ENCODE data around the gene FDXACB1. TPM values are rescaled to one million over a fixed set of nuclear protein-coding genes. Genes with fewer than 3 reads are reported as not detected.

FDXACB1 gene
- total and polyA plus RNA-seq, 9 of the 15 experiments (the other 6 are each of a cell fraction or from before 2014, with no cell fraction given): 3.2 to 7.5 (median 5.3) TPM

DNA sequence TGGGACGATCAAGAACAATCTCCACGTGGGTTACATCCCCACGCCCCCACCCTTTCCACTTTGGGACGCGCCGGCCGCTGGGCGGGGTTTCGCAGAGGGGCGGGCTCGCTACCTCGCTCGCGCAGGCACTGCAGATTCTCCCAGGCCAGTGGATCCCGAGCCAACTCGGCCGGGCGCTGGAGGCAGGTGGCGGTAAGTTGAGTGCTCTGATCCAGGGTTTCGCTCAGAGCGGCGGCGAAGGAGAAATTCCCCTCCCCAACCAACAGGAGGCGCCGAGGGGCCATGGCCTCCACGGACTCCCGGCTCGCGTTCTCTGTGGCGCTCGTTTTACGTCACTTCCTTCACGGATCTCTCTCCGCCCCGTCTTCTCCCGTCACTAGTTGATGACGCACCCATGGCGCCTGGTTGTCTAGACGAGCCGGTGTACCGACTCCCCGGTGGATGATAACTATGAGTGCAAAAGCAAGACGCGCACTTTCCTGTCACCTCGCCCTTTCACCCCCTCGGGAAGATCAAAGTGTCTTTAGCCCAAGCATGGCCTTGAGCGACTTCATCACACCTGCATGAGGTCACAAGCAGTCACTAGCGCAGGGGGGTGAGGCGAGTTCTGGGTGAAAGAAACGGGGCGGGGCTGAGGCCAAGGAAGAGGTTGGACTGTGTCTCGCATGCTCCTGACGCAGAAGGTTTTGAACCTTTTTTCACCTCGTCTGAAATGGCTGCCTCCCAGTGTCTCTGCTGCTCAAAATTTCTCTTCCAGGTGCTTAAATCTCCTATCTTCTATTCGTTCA lies at the start of gene FDXACB1, which contains the start of gene CFAP68 (continued):
- TF ChIP-seq, protein P1, sequence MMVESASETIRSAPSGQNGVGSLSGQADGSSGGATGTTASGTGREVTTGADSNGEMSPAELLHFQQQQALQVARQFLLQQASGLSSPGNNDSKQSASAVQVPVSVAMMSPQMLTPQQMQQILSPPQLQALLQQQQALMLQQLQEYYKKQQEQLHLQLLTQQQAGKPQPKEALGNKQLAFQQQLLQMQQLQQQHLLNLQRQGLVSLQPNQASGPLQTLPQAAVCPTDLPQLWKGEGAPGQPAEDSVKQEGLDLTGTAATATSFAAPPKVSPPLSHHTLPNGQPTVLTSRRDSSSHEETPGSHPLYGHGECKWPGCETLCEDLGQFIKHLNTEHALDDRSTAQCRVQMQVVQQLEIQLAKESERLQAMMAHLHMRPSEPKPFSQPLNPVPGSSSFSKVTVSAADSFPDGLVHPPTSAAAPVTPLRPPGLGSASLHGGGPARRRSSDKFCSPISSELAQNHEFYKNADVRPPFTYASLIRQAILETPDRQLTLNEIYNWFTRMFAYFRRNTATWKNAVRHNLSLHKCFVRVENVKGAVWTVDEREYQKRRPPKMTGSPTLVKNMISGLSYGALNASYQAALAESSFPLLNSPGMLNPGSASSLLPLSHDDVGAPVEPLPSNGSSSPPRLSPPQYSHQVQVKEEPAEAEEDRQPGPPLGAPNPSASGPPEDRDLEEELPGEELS (CRISPR knock-in tag; IDR thresholded peaks at IDR 0.05; ENCODE audit: borderline replicate concordance): no peak
- TF ChIP-seq TAF15 (IDR thresholded peaks at IDR 0.05; ENCODE audit: low read depth, low read length): no peak
- peak; percentile 97 for TF ChIP-seq MTA3 (IDR thresholded peaks at IDR 0.05; ENCODE audit: borderline replicate concordance)
- peak; percentile 97 for TF ChIP-seq GABPA (tag; conservative IDR thresholded peaks at IDR 0.05; ENCODE audit: low read depth)
- TF ChIP-seq TBL1XR1 (IDR thresholded peaks at IDR 0.05; ENCODE audit: low read length in 2 of 2): peak; percentile 19 to 91
- peak in 1 of 2 experiments; percentile 39; a peak in 1 of 4 replicates for TF ChIP-seq SIX5 (IDR thresholded peaks at IDR 0.05; ENCODE audit: borderline replicate concordance in 1 of 2, insufficient read depth in 1 of 2, low read depth in 1 of 2, low read length in 2 of 2)
- peak; percentile 71 for TF ChIP-seq KLF1 (tag; IDR thresholded peaks at IDR 0.05)
- TF ChIP-seq, protein P2, sequence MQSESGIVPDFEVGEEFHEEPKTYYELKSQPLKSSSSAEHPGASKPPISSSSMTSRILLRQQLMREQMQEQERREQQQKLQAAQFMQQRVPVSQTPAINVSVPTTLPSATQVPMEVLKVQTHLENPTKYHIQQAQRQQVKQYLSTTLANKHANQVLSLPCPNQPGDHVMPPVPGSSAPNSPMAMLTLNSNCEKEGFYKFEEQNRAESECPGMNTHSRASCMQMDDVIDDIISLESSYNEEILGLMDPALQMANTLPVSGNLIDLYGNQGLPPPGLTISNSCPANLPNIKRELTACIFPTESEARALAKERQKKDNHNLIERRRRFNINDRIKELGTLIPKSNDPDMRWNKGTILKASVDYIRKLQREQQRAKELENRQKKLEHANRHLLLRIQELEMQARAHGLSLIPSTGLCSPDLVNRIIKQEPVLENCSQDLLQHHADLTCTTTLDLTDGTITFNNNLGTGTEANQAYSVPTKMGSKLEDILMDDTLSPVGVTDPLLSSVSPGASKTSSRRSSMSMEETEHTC (IDR thresholded peaks at IDR 0.05): 0 out of 2 replicates have a peak, but pooled peaks have one; percentile 17
- TF ChIP-seq NR2C2 (CRISPR knock-in tag; IDR thresholded peaks at IDR 0.05): peak; percentile 79
- TF ChIP-seq NR2C2 (tag; IDR thresholded peaks at IDR 0.05): peak; percentile 91
- TF ChIP-seq NFIC (IDR thresholded peaks at IDR 0.05): peak; percentile 35; the same call in 1 of the 2 replicates
- TF ChIP-seq, protein P3, sequence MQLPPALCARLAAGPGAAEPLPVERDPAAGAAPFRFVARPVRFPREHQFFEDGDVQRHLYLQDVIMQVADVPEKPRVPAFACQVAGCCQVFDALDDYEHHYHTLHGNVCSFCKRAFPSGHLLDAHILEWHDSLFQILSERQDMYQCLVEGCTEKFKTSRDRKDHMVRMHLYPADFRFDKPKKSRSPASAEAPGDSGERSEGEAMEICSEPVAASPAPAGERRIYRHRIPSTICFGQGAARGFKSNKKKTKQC (CRISPR knock-in tag; IDR thresholded peaks at IDR 0.05): peak; percentile 55; the same call in 1 of the 2 replicates
- TF ChIP-seq, protein P4, sequence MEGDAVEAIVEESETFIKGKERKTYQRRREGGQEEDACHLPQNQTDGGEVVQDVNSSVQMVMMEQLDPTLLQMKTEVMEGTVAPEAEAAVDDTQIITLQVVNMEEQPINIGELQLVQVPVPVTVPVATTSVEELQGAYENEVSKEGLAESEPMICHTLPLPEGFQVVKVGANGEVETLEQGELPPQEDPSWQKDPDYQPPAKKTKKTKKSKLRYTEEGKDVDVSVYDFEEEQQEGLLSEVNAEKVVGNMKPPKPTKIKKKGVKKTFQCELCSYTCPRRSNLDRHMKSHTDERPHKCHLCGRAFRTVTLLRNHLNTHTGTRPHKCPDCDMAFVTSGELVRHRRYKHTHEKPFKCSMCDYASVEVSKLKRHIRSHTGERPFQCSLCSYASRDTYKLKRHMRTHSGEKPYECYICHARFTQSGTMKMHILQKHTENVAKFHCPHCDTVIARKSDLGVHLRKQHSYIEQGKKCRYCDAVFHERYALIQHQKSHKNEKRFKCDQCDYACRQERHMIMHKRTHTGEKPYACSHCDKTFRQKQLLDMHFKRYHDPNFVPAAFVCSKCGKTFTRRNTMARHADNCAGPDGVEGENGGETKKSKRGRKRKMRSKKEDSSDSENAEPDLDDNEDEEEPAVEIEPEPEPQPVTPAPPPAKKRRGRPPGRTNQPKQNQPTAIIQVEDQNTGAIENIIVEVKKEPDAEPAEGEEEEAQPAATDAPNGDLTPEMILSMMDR (IDR thresholded peaks at IDR 0.05 in 2 of 3, conservative IDR thresholded peaks at IDR 0.05 in 1 of 3; ENCODE audit: insufficient read depth in 2 of 3, low read depth in 1 of 3, low read length in 3 of 3): peak; percentile 95 to 98 (median 98)
- TF ChIP-seq, protein P5, sequence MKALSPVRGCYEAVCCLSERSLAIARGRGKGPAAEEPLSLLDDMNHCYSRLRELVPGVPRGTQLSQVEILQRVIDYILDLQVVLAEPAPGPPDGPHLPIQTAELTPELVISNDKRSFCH (CRISPR knock-in tag; IDR thresholded peaks at IDR 0.05): no peak
- TF ChIP-seq, protein P5 (tag; IDR thresholded peaks at IDR 0.05): 0 out of 2 replicates have a peak, but pooled peaks have one; percentile 41
- peak; percentile 87 to 90 for TF ChIP-seq NRF1 (conservative IDR thresholded peaks at IDR 0.05 in 1 of 2, IDR thresholded peaks at IDR 0.05 in 1 of 2)
- TF ChIP-seq, protein P6, sequence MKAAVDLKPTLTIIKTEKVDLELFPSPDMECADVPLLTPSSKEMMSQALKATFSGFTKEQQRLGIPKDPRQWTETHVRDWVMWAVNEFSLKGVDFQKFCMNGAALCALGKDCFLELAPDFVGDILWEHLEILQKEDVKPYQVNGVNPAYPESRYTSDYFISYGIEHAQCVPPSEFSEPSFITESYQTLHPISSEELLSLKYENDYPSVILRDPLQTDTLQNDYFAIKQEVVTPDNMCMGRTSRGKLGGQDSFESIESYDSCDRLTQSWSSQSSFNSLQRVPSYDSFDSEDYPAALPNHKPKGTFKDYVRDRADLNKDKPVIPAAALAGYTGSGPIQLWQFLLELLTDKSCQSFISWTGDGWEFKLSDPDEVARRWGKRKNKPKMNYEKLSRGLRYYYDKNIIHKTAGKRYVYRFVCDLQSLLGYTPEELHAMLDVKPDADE (conservative IDR thresholded peaks at IDR 0.05; ENCODE audit: control insufficient read depth, low read depth, low read length): peak; percentile 73
- TF ChIP-seq CC2D1A (IDR thresholded peaks at IDR 0.05): peak; percentile 94
- TF ChIP-seq ARID2 (IDR thresholded peaks at IDR 0.05): peak; percentile 63; the same call in 1 of the 2 replicates

All from K562 (cell line).